IPS-20b (cell line): Measurements from ENCODE around the gene ABHD17C.
A peak's percentile ranks its signal among the peaks of the same experiment; 100 is the strongest.

Experiments
- H3K27ac ChIP-seq: one replicate; pipeline ENCODE4 v1.5.1; 2013; ENCODE audit warnings: low read length
- H3K27me3 ChIP-seq: 2 replicates; pipeline ENCODE4 v1.6.1; 2013; ENCODE audit warnings: mild to moderate bottlenecking, low read length, inconsistent platforms; ENCODE audit not compliant: insufficient read depth
- H3K36me3 ChIP-seq: 2 replicates; pipeline ENCODE4 v1.6.1; 2013; ENCODE audit warnings: low read depth, mild to moderate bottlenecking, inconsistent platforms, low read length, moderate library complexity; ENCODE audit not compliant: insufficient read depth
- H3K4me1 ChIP-seq: 2 replicates; pipeline ENCODE4 v1.6.1; 2013; ENCODE audit warnings: mild to moderate bottlenecking, control low read depth, inconsistent platforms, low read length, moderate library complexity; ENCODE audit not compliant: insufficient read depth
- H3K4me3 ChIP-seq: 2 replicates; pipeline ENCODE4 v1.5.1; 2013; ENCODE audit warnings: mild to moderate bottlenecking, low read length, inconsistent platforms
- H3K9ac ChIP-seq: 2 replicates; pipeline ENCODE4 v1.6.1; 2013; ENCODE audit warnings: low read depth, mild to moderate bottlenecking, inconsistent platforms, low read length, moderate library complexity
- H3K9me3 ChIP-seq: 2 replicates; pipeline ENCODE4 v1.6.1; 2013; ENCODE audit warnings: mild to moderate bottlenecking, low read depth, low read length, inconsistent platforms; ENCODE audit not compliant: insufficient read depth

ABHD17C gene

DNA sequence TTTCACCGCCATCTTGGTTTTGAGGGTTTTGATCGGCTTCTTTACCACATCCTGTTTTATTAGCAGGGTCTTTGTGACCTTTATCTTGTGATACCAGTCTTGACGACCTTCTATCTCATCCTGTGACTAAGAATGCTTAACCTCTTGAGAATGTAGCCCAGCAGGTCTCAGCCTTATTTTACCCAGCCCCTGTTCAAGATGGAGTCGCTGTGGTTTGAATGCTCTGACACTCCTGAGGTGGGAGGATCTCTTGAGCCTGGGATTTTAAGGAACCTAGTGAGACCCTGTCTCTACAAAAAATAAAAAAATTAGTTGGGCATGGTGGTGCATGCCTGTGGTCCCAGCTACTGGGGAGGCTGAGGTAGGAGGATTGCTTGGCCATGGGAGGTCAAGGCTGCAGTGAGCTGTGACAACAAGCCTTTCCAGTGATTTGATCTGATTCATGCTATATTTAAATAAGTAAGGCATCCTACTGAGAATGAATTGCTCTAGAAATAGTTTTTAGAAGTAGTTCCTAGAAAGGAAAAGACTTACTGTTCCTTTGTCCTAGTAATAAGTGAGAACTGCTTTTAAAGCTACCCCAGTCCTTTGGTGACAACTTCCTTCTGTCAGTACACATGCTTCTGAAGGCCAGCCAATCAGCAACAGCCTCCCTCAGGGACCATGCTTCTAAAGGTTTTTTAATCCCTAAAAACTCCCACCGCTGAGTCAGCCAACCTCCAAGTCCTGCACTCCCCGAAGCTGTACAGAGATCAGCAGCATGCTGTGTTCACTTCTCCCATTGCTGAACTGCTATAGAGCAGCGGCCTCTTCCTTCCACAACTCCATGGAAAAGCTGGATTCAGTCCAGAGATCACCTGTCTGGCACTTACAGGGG, 75.0 kb downstream of the ABHD17C start:
- Histone ChIP-seq H3K4me3 (no peak overlapping the region), H3K27me3 (no peaks in the 10 kb centered on the region), H3K4me1 (0 out of 2 replicates have a peak, but pooled peaks cover 3% of the 10 kb centered on the region), H3K36me3 (no peaks in the 10 kb centered on the region), H3K9ac (no peak overlapping the region), H3K9me3 (no peaks in the 10 kb centered on the region), H3K27ac (no peak overlapping the region)

GRCh38 chr15:80773122-80773551, 78.0 kb downstream of the ABHD17C start:
- Histone ChIP-seq H3K9me3 (no peaks in the 10 kb centered on the region), H3K27me3 (peaks cover 9% of the 10 kb centered on the region), H3K9ac (no peak overlapping the region), H3K36me3 (no peaks in the 10 kb centered on the region), H3K27ac (no peak overlapping the region), H3K4me3 (no peak overlapping the region), H3K4me1 (0 out of 2 replicates have a peak, but pooled peaks cover 3% of the 10 kb centered on the region)

DNA sequence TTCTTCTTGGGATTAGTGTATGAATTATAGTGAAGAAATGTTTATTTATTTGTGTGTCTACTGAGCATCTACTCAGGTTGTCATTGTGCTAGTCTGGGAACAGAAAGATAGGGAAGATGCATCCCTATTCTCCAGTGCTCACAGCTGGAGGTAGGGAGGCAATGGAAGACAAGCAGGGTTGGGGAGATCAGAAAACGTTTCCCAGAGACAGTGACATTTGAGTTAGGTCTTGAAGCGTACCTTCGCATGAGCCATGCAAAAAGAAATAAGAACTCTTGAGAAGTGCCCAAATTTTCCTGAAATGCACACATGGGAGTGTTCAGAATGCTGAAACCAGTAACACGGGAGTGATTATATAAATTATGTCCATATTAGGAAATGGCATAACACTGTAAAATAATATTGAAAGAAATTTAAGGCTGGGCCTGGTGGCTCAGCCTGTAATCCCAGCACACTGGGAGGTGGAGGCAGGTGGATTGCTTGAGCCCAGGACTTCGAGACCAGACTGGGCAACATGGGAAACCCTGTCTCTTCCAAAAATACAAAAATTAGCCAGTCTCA, 78.8 kb downstream of the ABHD17C start:
- no peaks in the 10 kb centered on the region for H3K9me3 ChIP-seq
- H3K9ac ChIP-seq: no peak overlapping the region
- H3K27me3 ChIP-seq: peaks cover 17% of the 10 kb centered on the region
- H3K4me3 ChIP-seq: no peak overlapping the region
- no peak overlapping the region for H3K27ac ChIP-seq
- H3K4me1 ChIP-seq: no peaks in the 10 kb centered on the region
- no peaks in the 10 kb centered on the region for H3K36me3 ChIP-seq

GRCh38 chr15:80774486-80774885, 79.4 kb downstream of the ABHD17C start:
- Histone ChIP-seq H3K36me3 (no peaks in the 10 kb centered on the region), H3K27ac (no peak overlapping the region), H3K9me3 (no peaks in the 10 kb centered on the region), H3K4me3 (no peak overlapping the region), H3K27me3 (peaks cover 22% of the 10 kb centered on the region), H3K9ac (no peak overlapping the region), H3K4me1 (no peaks in the 10 kb centered on the region)

GRCh38 chr15:80775338-80775737, 80.2 kb downstream of the ABHD17C start:
- Histone ChIP-seq H3K4me1 (no peaks in the 10 kb centered on the region), H3K27me3 (peaks cover 30% of the 10 kb centered on the region), H3K4me3 (no peak overlapping the region), H3K9me3 (no peaks in the 10 kb centered on the region), H3K36me3 (no peaks in the 10 kb centered on the region), H3K9ac (no peak overlapping the region), H3K27ac (no peak overlapping the region)

DNA sequence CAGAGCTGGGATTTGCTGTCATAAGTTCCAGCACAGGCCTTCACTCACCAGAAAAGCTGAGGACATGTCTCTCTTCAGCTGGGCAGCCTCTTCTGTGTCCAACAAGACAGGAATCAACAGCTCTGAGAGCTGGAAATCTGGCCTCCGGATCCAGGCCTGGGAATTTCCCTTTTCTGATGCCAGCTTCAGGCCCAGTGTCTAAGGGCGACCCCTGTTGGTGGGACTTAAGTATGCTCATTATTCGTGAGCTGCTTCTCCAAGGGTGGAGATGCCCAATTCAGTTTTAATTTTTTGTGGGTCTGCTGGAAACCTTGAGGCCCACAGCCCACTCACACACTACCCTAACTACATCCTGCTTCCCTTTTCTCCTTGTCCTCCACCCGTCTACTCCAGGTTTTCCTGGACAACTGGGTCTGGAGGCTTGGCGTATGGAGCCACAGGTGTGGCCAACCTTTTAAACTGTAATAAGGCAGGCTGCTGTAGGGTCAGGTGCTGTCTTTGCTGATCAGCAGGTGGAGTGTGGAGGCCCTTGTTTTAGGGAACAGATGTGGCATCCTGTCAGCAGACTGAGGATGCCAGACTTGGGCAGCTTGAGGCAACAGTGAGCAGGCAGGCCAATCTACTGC, 81.4 kb downstream of the ABHD17C start:
- no peak overlapping the region for H3K27ac ChIP-seq
- H3K27me3 ChIP-seq: peaks cover 42% of the 10 kb centered on the region
- no peak overlapping the region for H3K9ac ChIP-seq
- H3K4me3 ChIP-seq: no peak overlapping the region
- H3K4me1 ChIP-seq: peaks cover 4% of the 10 kb centered on the region; the same call in 1 of the 2 replicates
- H3K9me3 ChIP-seq: no peaks in the 10 kb centered on the region
- H3K36me3 ChIP-seq: no peaks in the 10 kb centered on the region

GRCh38 chr15:80777137-80777536, 82.0 kb downstream of the ABHD17C start:
- no peaks in the 10 kb centered on the region for H3K36me3 ChIP-seq
- H3K9ac ChIP-seq: no peak overlapping the region
- H3K27me3 ChIP-seq: peaks cover 48% of the 10 kb centered on the region
- H3K4me1 ChIP-seq: peaks cover 4% of the 10 kb centered on the region; the same call in 1 of the 2 replicates
- H3K4me3 ChIP-seq: no peak overlapping the region
- no peaks in the 10 kb centered on the region for H3K9me3 ChIP-seq
- H3K27ac ChIP-seq: no peak overlapping the region

DNA sequence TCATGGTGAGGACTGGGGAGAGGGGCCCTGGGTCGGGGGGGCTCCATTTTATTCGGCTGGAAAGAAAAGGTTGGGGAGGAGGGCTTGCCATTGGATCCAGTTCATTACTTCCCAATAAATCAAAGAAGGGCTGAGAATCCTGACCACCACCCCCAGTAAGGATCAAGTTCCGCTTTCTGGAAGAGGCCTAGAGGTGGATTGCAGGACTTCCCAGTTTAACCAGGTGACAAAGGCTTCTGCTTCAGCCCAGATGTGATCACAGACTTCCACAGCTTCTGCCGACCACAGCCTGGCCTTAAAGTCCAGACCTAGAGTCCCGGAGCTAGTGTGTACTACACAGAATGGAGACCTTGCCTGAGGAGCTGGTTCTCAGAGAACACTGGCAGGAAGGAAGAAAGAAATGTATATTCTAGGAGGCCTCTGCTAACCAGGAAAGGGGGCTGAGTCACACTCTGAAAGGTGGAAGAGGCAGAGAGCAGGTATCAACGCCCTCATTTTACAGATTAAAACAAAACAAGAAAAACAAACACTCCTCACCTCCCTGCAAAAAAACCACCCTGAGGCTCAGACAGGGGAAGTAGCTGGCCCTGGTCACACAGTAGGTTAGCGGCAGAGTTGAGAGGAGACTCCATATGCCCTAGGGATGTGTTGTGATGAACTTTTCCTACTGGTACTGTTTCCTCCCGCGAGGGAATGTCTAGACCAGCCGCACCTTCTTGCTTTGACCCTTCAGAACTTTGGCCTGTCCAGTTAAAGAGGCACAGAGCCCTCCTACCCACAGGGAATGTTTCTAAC, 82.9 kb downstream of the ABHD17C start:
- Histone ChIP-seq H3K9ac (no peak overlapping the region), H3K27ac (no peak overlapping the region), H3K27me3 (peaks cover 57% of the 10 kb centered on the region), H3K9me3 (no peaks in the 10 kb centered on the region), H3K36me3 (no peaks in the 10 kb centered on the region), H3K4me1 (peaks cover 4% of the 10 kb centered on the region; the same call in 1 of the 2 replicates), H3K4me3 (no peak overlapping the region)

DNA sequence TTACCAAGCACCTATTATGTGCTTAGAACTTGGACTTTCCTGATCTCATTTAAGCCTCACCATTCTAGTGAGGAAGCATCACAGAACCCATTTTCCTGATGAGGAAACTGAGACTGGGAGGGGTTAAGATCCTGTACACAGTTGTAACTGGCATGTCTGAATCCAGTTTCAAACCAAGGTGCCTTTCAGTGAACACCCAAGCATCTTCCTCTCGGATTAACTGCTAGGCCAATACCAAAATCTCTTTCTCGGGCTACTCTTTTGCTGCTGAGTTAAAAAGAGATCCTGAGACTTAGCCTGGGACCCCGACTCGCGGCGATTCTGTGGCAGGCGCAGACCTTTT, 83.5 kb downstream of the ABHD17C start:
- Histone ChIP-seq H3K27ac (no peak overlapping the region), H3K27me3 (peaks cover 57% of the 10 kb centered on the region), H3K9ac (no peak overlapping the region), H3K36me3 (no peaks in the 10 kb centered on the region), H3K9me3 (no peaks in the 10 kb centered on the region), H3K4me3 (peak overlapping the region; percentile 74; the same call in 1 of the 2 replicates), H3K4me1 (peaks cover 4% of the 10 kb centered on the region; the same call in 1 of the 2 replicates)

DNA sequence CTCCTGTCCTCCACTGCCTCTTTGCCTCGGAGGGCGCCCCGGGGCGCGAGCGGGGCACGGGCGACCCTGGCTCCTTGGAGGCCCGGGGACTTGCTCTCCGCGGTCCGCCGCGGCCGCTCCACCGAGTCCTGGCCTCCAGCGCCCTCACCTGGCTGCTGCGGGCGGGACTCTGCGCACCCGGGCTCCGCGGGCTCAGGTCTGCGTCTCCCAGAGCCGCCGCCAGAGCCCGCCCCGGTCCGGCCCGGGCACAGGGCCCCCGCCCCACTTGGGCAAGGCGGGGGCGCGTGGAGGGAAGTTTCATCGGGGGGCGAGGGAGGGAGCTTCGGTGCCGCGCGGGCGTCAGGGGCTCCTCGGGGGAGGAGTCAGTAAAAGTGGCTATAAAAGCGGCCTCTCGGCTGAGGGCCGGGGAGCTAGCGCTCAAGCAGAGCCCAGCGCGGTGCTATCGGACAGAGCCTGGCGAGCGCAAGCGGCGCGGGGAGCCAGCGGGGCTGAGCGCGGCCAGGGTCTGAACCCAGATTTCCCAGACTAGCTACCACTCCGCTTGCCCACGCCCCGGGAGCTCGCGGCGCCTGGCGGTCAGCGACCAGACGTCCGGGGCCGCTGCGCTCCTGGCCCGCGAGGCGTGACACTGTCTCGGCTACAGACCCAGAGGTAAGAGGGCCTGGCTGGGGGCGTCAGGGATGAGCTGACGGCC, 84.0 kb downstream of the ABHD17C start, which contains the start of gene CEMIP:
CEMIP (plus strand) TSS at position 407 of the 694 bp plus-strand sequence. CDS start 94,510 bp downstream, outside the sequence.
- no peak within 1 kb of the TSS for H3K9ac ChIP-seq

More for the DNA sequence above, 84.0 kb downstream of the ABHD17C start, which contains the start of gene CEMIP:
- peak within 1 kb of the TSS; percentile 74 for H3K4me3 ChIP-seq
- no peaks in the 10 kb centered on the region for H3K36me3 ChIP-seq
- H3K27me3 ChIP-seq: peaks cover 57% of the 10 kb centered on the region
- H3K27ac ChIP-seq: no peak within 1 kb of the TSS
- H3K9me3 ChIP-seq: no peaks in the 10 kb centered on the region
- peaks cover 4% of the 10 kb centered on the region; the same call in 1 of the 2 replicates for H3K4me1 ChIP-seq
